ENCODE results near the gene KYNU.

DNA sequence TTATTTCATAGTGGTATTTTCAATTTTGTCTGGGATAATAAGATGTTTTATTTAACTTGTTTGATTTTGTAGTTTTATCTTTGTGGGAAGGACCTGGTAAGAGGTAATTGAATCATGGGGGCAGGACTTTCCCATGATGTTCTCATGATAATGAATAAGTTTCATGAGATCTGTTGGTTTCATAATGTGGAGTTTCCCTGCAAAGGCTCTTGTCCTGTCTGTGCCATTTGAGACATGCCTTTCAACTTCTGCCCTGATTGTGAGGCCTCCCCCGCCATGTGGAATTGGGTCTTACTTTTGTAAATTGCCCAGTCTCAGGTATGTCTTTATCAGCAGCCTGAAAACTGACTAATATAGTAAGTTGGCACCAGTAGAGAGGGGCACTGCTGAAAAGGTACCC is 174.0 kb downstream of the KYNU start:
- TF ChIP-seq, protein P1, sequence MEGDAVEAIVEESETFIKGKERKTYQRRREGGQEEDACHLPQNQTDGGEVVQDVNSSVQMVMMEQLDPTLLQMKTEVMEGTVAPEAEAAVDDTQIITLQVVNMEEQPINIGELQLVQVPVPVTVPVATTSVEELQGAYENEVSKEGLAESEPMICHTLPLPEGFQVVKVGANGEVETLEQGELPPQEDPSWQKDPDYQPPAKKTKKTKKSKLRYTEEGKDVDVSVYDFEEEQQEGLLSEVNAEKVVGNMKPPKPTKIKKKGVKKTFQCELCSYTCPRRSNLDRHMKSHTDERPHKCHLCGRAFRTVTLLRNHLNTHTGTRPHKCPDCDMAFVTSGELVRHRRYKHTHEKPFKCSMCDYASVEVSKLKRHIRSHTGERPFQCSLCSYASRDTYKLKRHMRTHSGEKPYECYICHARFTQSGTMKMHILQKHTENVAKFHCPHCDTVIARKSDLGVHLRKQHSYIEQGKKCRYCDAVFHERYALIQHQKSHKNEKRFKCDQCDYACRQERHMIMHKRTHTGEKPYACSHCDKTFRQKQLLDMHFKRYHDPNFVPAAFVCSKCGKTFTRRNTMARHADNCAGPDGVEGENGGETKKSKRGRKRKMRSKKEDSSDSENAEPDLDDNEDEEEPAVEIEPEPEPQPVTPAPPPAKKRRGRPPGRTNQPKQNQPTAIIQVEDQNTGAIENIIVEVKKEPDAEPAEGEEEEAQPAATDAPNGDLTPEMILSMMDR (IDR thresholded peaks at IDR 0.05; ENCODE audit: low read length) = no peak
- no peak for TF ChIP-seq EZH2 (IDR thresholded peaks at IDR 0.05; ENCODE audit: borderline replicate concordance, low read length)
